Uterus (tissue), 4 donors: ENCODE results near the gene CABP2. TPM values are rescaled to one million over a fixed set of nuclear protein-coding genes. Genes with fewer than 3 reads are reported as not detected.

Experiments
- DNase-seq, 2 donors: peaks; one replicate each; pipeline ENCODE4 v3.0.0-alpha.2; 2019 to 2020
- H3K27ac ChIP-seq, 2 donors: fragments of 200-600 bp; sonication (generic); 1 replicate in 1 of 2; 2 replicates in 1 of 2; pipeline ENCODE4 v1.5.1; 2016 to 2018
- H3K27me3 ChIP-seq, 2 donors: fragments of 200-600 bp; sonication (generic); one replicate each; pipeline ENCODE4 v1.5.1; 2018 to 2019; ENCODE audit warnings: control low read depth in 1 of 2
- H3K36me3 ChIP-seq, 2 donors: fragments of 200-600 bp; sonication (generic); one replicate each; pipeline ENCODE4 v1.5.1; 2019; ENCODE audit warnings: control low read depth in 1 of 2
- H3K4me1 ChIP-seq, 2 donors: fragments of 200-600 bp; sonication (generic); one replicate each; pipeline ENCODE4 v1.5.1; 2018 to 2019; ENCODE audit warnings: control low read depth in 1 of 2
- H3K4me3 ChIP-seq, 2 donors: fragments of 200-600 bp; sonication (generic); 1 replicate in 1 of 2; 2 replicates in 1 of 2; pipeline ENCODE4 v1.5.1; 2018 to 2019; ENCODE audit warnings: mild to moderate bottlenecking in 1 of 2
- H3K9me3 ChIP-seq, 2 donors: fragments of 200-600 bp; sonication (generic); one replicate each; pipeline ENCODE4 v1.5.1; 2019; ENCODE audit warnings: control low read depth in 1 of 2
- POLR2A ChIP-seq, 2 donors: fragments of 450-650 bp; IDR thresholded peaks; one replicate each; pipeline ENCODE4 v1.6.1; 2016; ENCODE audit warnings: antibody characterized with exemption in 2 of 2, mild to moderate bottlenecking in 1 of 2, moderate library complexity in 1 of 2
- intact Hi-C: fragments of 100-400 bp; cut with DNase I; formaldehyde crosslinking; loops from one replicate; pipeline ENCODE4 v1.15.1; 2023; ENCODE audit warnings: low total_unique reads
- total RNA-seq, 4 donors: library from RNA; depleted of rRNA in 3 of 4; stranded (reverse); fragments of >200 nt in 3 of 4; gene quantifications; one replicate each; pipeline versions ENCODE4 v1.1.0 to v1.2.4, GENCODE V29; 2014 to 2023
- TF ChIP-seq, protein P1 (sequence below), 4 experiments: fragments of 200-600 bp in 2 of 4; fragments of 450-650 bp in 2 of 4; sonication (generic) in 2 of 4; IDR thresholded peaks; one replicate each; pipeline ENCODE4 v1.5.1; 2016 to 2019; ENCODE audit warnings: antibody characterized with exemption in 4 of 4, mild to moderate bottlenecking in 2 of 4, moderate library complexity in 1 of 4
- donor health status: DM: yes; HTN: yes; CAD: no.

Gene CABP2
- total RNA-seq, 4 donors from 2014 or later: not detected

DNA sequence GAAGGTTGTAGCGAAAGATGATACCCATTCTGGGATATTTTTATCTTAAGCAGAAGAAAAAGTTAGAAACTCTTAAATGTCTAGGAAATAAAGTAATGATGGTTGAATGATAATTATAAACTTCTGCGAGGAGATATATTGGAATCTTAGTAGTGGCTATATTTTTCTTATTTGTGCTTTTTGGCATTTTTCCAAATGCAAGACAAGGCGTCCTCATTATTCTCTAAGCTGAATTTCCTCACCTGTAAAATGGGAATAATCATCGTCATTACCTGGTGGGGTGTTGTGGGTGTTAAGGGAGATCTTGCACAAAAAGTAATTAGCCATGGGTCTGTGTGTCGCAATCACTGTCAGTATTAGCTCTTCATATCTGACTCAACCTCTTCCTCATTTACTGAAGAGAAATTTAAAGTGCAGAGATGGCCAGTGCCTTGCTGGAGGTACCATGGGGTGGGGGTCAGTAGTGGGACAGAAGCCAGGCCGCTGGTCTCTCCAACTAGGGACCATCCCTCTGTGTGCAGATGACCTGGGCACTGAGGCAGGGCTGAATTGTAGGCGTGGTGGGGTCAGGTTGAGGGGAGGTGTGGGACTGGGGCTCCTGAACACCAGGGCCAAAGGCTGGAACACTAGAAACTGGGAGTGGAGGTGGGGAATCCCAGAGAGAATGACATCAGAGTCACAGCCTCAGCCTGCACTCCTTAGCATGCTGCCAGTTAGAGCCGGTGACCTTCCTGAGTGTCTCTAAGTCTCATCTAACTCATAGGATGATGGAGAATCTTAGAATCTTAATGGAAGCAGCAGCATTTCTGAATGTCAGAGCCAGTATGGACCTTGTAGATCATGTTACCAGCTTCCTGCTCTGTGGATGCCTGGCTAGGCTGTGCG is 22.2 kb downstream of the CABP2 start:
- intact Hi-C loops: no loop called here
- no peak for DNase-seq

DNA sequence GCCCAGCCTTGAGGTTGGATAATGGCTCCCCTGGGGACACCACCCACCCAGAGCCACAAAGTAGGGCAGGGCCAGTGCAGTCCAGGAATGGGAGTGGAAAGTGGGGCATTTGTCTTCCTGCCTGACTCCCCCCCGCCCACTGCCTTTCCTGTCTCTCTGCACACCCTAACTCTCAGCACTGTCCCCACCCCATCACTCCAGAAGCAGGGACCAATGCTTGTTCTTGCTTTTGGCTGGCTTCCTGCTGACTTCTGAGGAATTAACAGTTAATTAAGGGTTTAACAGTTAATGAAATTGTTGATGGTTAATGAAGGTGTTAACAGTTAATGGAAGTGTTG is 22.8 kb downstream of the CABP2 start:
- DNase-seq: no peak
- intact Hi-C loops: no loop called here
- H3K4me3 ChIP-seq: no peak overlapping the region
- no peaks in the 10 kb centered on the region for H3K36me3 ChIP-seq
- no peaks in the 10 kb centered on the region for H3K9me3 ChIP-seq
- TF ChIP-seq POLR2A (IDR thresholded peaks at IDR 0.05): no peak
- TF ChIP-seq, protein P1, sequence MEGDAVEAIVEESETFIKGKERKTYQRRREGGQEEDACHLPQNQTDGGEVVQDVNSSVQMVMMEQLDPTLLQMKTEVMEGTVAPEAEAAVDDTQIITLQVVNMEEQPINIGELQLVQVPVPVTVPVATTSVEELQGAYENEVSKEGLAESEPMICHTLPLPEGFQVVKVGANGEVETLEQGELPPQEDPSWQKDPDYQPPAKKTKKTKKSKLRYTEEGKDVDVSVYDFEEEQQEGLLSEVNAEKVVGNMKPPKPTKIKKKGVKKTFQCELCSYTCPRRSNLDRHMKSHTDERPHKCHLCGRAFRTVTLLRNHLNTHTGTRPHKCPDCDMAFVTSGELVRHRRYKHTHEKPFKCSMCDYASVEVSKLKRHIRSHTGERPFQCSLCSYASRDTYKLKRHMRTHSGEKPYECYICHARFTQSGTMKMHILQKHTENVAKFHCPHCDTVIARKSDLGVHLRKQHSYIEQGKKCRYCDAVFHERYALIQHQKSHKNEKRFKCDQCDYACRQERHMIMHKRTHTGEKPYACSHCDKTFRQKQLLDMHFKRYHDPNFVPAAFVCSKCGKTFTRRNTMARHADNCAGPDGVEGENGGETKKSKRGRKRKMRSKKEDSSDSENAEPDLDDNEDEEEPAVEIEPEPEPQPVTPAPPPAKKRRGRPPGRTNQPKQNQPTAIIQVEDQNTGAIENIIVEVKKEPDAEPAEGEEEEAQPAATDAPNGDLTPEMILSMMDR (IDR thresholded peaks at IDR 0.05): no peak
- no peak overlapping the region for H3K27ac ChIP-seq
- H3K4me1 ChIP-seq: peaks cover 0 to 10% of the 10 kb centered on the region in 2 donors
- H3K27me3 ChIP-seq: no peaks in the 10 kb centered on the region

More for the DNA sequence above, 22.2 kb downstream of the CABP2 start:
- H3K4me1 ChIP-seq: peaks cover 0 to 16% of the 10 kb centered on the region in 2 donors
- no peak overlapping the region for H3K4me3 ChIP-seq
- H3K27me3 ChIP-seq: no peaks in the 10 kb centered on the region
- no peak overlapping the region for H3K27ac ChIP-seq
- TF ChIP-seq, protein P1 (IDR thresholded peaks at IDR 0.05): no peak
- TF ChIP-seq POLR2A (IDR thresholded peaks at IDR 0.05): no peak
- no peaks in the 10 kb centered on the region for H3K36me3 ChIP-seq
- H3K9me3 ChIP-seq: no peaks in the 10 kb centered on the region

DNA sequence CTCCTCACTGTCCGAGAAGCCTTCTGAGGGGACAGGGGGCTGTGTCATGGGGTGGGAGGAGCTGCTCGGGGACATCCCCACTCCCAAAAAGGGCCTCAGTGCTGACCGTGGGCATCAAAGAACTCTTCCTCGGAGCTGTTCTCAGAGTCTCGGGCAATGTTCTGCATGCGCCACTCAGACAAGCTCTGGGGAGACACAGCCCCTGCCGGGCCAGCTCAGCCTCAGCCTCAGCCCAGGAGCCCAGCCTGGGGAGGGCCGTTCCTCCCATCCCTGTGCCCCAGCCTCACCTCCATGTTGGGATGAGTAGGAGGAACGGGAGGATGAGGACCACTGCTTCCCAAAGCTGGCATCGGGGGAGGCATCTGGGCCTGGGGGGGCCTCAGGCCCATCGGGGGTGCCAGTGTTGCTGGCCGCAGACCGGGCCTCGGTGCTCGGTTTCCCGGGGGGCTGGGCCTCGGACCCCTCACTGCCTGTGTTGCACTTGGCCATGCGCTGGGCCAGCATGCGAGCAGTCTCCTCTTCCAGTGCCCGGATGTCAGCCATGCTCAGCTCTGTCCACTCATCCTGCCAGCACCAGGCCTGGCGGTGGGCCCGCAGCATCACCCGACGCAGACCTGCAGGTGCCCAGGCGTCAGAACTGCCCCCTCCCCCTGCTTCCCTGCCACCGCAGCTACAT is 23.3 kb downstream of the CABP2 start:
- peaks cover 0 to 8% of the 10 kb centered on the region in 2 donors for H3K4me1 ChIP-seq
- no peak for DNase-seq
- H3K4me3 ChIP-seq: no peak overlapping the region
- H3K9me3 ChIP-seq: no peaks in the 10 kb centered on the region
- intact Hi-C loops: no loop called here
- H3K27me3 ChIP-seq: no peaks in the 10 kb centered on the region
- TF ChIP-seq, protein P1 (IDR thresholded peaks at IDR 0.05): no peak
- no peak for TF ChIP-seq POLR2A (IDR thresholded peaks at IDR 0.05)
- no peak overlapping the region for H3K27ac ChIP-seq
- H3K36me3 ChIP-seq: no peaks in the 10 kb centered on the region

DNA sequence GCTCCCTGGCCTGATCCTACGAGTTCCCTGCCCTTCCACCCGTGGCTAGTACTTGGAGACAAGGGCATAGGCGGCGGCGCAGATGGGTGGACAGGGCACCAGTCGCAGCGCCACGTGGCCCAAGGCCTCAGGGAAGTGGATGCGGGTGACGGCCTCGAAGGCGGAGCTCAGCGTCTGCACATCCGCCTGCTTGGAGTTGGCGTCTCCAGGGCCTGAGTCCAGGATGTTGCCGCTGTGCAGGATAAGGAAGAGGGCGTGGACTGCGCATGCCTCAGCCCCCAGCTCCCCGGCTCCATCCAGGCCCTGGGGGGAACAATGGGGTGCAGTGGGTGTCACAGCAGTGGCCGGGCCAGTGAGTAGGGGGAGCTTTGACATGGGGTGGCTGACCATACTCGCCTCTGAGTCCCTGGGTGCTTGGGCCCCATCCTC is 24.7 kb downstream of the CABP2 start:
- intact Hi-C loops: no loop called here
- no peak for DNase-seq
- TF ChIP-seq POLR2A (IDR thresholded peaks at IDR 0.05): no peak
- TF ChIP-seq, protein P1 (IDR thresholded peaks at IDR 0.05): no peak
- no peaks in the 10 kb centered on the region for H3K27me3 ChIP-seq
- no peaks in the 10 kb centered on the region for H3K36me3 ChIP-seq
- H3K27ac ChIP-seq: no peak overlapping the region
- no peaks in the 10 kb centered on the region for H3K9me3 ChIP-seq
- H3K4me1 ChIP-seq: no peaks in the 10 kb centered on the region
- no peak overlapping the region for H3K4me3 ChIP-seq
